HEK293T (cell line): ENCODE measurements around the gene OSTC.
"Not testable (repeated sequence)": the region's sequence is repeated elsewhere in the genome, so short reads cannot be mapped to it uniquely, and the experiment has no call there.

Experiments
- BHLHE40 ChIP-seq: fragments of 450-650 bp; IDR thresholded peaks from 2 replicates; pipeline ENCODE4 v1.6.1; 2016; ENCODE audit warnings: mild to moderate bottlenecking, moderate library complexity, borderline replicate concordance
- ELF4 ChIP-seq: fragments of 450-650 bp; IDR thresholded peaks from 2 replicates; pipeline ENCODE4 v1.6.1; 2017; ENCODE audit warnings: antibody characterized with exemption
- FOXA1 ChIP-seq: fragments of 450-650 bp; IDR thresholded peaks from 2 replicates; pipeline ENCODE4 v1.6.1; 2016; ENCODE audit warnings: mild to moderate bottlenecking
- FOXK2 ChIP-seq: fragments of 450-650 bp; IDR thresholded peaks from 2 replicates; pipeline ENCODE4 v1.6.1; 2016; ENCODE audit warnings: mild to moderate bottlenecking
- FOXM1 ChIP-seq: fragments of 450-650 bp; IDR thresholded peaks from 2 replicates; pipeline ENCODE4 v1.6.1; 2017; ENCODE audit warnings: mild to moderate bottlenecking, borderline replicate concordance
- HDGF ChIP-seq: fragments of 450-650 bp; IDR thresholded peaks from 2 replicates; pipeline ENCODE4 v1.6.1; 2017; ENCODE audit warnings: antibody characterized with exemption, borderline replicate concordance
- L3MBTL2 ChIP-seq: fragments of 450-650 bp; conservative IDR thresholded peaks from 2 replicates; pipeline ENCODE4 v1.6.1; 2016; ENCODE audit warnings: mild to moderate bottlenecking
- LEF1 ChIP-seq: fragments of 450-650 bp; IDR thresholded peaks from 2 replicates; pipeline ENCODE4 v1.6.1; 2017; ENCODE audit warnings: mild to moderate bottlenecking, borderline replicate concordance
- NFRKB ChIP-seq: fragments of 450-650 bp; IDR thresholded peaks from 2 replicates; pipeline ENCODE4 v1.6.1; 2016; ENCODE audit warnings: mild to moderate bottlenecking, moderate library complexity
- PKNOX1 ChIP-seq: fragments of 450-650 bp; IDR thresholded peaks from 2 replicates; pipeline ENCODE4 v1.6.1; 2016
- SP1 ChIP-seq: fragments of 450-650 bp; IDR thresholded peaks from 2 replicates; pipeline ENCODE4 v1.6.1; 2017
- SUZ12 ChIP-seq: fragments of 450-650 bp; IDR thresholded peaks from 2 replicates; pipeline ENCODE4 v1.6.1; 2016; ENCODE audit warnings: mild to moderate bottlenecking
- TARDBP ChIP-seq: fragments of 450-650 bp; IDR thresholded peaks from 2 replicates; pipeline ENCODE4 v1.6.1; 2016
- ZNF384 ChIP-seq: fragments of 450-650 bp; IDR thresholded peaks from 2 replicates; pipeline ENCODE4 v1.6.1; 2016

- not testable (repeated sequence) for TF ChIP-seq FOXK2, NFRKB, ELF4, L3MBTL2, BHLHE40, HDGF, LEF1, ZNF384, SP1, FOXM1, FOXA1, SUZ12, PKNOX1, TARDBP
These were observed 60.2 kb downstream of the OSTC start for GRCh38 chr4:108710578-108710977.
